MCF 10A (cell line): ENCODE measurements around the gene CREBBP. TPM values are rescaled to one million over a fixed set of nuclear protein-coding genes. Genes with fewer than 3 reads are reported as not detected.

Source experiments
- BruUV-seq: library from RNA; stranded (reverse); fragments of 400-500 nt; replicated peaks from 2 replicates; lab custom pipeline; 2021; lab: Mats Ljungman, UMichigan
- CTCF ChIA-PET: fragments of 300-600 bp; sonication (Branson Sonifier 250); formaldehyde crosslinking; extraction: SDS; loops from one replicate; lab custom pipeline; 2021; ENCODE audit warnings: antibody characterized with exemption, inconsistent platforms; lab: Yijun Ruan, JAX
- POLR2A ChIA-PET: fragments of 300-600, 350-650 bp; sonication (Branson Sonifier 250); formaldehyde crosslinking; extraction: SDS; loops from one replicate; lab custom pipeline; 2020; ENCODE audit warnings: antibody characterized with exemption, inconsistent platforms; lab: Yijun Ruan, JAX
- DNase-seq: peaks from one replicate; pipeline ENCODE4 v3.0.0-alpha.2; 2018; ENCODE audit not compliant: unreplicated experiment
- H3K27ac Mint-ChIP-seq: one replicate; pipeline ENCODE4 v1.8.0; 2022; ENCODE audit warnings: mild to moderate bottlenecking, low read depth, mixed read lengths; ENCODE audit not compliant: unreplicated experiment
- H3K27me3 Mint-ChIP-seq: one replicate; pipeline ENCODE4 v1.8.0; 2022; ENCODE audit warnings: mixed read lengths; ENCODE audit not compliant: insufficient read depth, unreplicated experiment
- H3K36me3 Mint-ChIP-seq: one replicate; pipeline ENCODE4 v1.8.0; 2022; ENCODE audit warnings: mild to moderate bottlenecking, moderate library complexity, mixed read lengths; ENCODE audit not compliant: insufficient read depth, unreplicated experiment
- H3K4me1 Mint-ChIP-seq: one replicate; pipeline ENCODE4 v1.8.0; 2022; ENCODE audit warnings: mixed read lengths; ENCODE audit not compliant: insufficient read depth, unreplicated experiment
- H3K4me3 Mint-ChIP-seq: one replicate; pipeline ENCODE4 v1.8.0; 2022; ENCODE audit warnings: mild to moderate bottlenecking, moderate library complexity, mixed read lengths; ENCODE audit not compliant: unreplicated experiment
- H3K9me3 Mint-ChIP-seq: one replicate; pipeline ENCODE4 v1.8.0; 2022; ENCODE audit warnings: mixed read lengths; ENCODE audit not compliant: unreplicated experiment
- intact Hi-C: fragments of 100-400 bp; cut with micrococcal nuclease; formaldehyde crosslinking; loops from 2 replicates; pipeline ENCODE4 v1.14.1; 2022
- total RNA-seq: library from RNA; stranded (reverse); gene quantifications from 2 replicates; pipeline ENCODE4 v1.2.3, GENCODE V29; 2022
- TF ChIP-seq, protein P1 (sequence below): fragments of 200-600 bp; IDR thresholded peaks from one replicate; pipeline ENCODE4 v1.8.0; 2022; ENCODE audit warnings: antibody characterized with exemption, mild to moderate bottlenecking; ENCODE audit not compliant: unreplicated experiment

The CREBBP gene
- total RNA-seq, 1 experiment from 2014 or later: 74.0 TPM

DNA sequence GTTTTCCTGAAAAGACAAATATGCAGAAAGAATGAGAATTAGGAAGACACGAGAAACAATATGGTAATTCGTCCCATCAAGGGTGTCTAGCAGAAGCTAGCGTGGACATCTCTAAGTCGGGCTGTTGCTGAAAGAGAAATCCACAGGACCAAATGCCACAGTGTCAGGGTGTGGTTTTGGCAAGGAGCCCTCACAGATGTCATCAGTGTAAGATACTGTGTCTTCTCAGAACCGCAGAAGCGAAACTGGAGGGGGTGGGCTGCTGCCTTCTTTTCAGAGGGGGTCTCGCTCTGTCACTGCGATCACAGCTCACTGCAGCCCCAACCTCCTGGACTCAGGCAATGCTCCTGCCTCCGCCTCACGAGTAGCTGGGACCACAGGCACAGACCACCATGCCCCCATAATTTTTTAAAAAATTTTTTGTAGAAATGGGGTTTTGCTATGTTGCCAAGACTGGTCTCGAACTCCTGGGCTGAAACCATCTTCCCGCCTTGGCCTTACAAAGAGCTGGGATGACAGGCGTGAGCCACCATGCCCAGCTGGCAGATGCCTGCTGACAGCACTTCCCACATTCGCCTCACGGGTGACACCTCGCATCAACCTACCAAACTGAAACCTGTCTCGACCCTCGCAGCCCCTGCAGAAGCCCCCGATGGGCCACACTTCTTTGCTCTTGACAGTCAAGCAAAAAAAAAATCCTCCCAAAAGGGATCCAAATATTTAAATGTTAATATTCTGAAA, 189.4 kb downstream of the CREBBP start:
- POLR2A ChIA-PET: interaction anchor here (0.7 to 2.0 kb wide), 4 partner anchors 26 to 558 kb away, joined by 3 to 9 read pairs (median 6); partner anchors contain the start of gene TRAP1
- DNase-seq: no peak
- Mint-ChIP-seq H3K4me1 (peaks cover 8% of the 10 kb centered on the region), H3K27ac (peak overlapping the region; percentile 66), H3K9me3 (no peaks in the 10 kb centered on the region), H3K36me3 (peaks cover 69% of the 10 kb centered on the region), H3K27me3 (no peaks in the 10 kb centered on the region), H3K4me3 (peak overlapping the region; percentile 43)
- CTCF ChIA-PET: interaction anchor here (0.5 to 2.7 kb wide), 20 partner anchors 9 to 748 kb away, joined by 3 to 18 read pairs (median 4); no protein-coding TSS in a partner anchor
- intact Hi-C loops: loop anchor here (1.0 kb wide), 1 partner anchor 188 kb away; no protein-coding TSS in a partner anchor
- TF ChIP-seq, protein P1, sequence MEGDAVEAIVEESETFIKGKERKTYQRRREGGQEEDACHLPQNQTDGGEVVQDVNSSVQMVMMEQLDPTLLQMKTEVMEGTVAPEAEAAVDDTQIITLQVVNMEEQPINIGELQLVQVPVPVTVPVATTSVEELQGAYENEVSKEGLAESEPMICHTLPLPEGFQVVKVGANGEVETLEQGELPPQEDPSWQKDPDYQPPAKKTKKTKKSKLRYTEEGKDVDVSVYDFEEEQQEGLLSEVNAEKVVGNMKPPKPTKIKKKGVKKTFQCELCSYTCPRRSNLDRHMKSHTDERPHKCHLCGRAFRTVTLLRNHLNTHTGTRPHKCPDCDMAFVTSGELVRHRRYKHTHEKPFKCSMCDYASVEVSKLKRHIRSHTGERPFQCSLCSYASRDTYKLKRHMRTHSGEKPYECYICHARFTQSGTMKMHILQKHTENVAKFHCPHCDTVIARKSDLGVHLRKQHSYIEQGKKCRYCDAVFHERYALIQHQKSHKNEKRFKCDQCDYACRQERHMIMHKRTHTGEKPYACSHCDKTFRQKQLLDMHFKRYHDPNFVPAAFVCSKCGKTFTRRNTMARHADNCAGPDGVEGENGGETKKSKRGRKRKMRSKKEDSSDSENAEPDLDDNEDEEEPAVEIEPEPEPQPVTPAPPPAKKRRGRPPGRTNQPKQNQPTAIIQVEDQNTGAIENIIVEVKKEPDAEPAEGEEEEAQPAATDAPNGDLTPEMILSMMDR: no peak
- BruUV-seq: no TSS peak

DNA sequence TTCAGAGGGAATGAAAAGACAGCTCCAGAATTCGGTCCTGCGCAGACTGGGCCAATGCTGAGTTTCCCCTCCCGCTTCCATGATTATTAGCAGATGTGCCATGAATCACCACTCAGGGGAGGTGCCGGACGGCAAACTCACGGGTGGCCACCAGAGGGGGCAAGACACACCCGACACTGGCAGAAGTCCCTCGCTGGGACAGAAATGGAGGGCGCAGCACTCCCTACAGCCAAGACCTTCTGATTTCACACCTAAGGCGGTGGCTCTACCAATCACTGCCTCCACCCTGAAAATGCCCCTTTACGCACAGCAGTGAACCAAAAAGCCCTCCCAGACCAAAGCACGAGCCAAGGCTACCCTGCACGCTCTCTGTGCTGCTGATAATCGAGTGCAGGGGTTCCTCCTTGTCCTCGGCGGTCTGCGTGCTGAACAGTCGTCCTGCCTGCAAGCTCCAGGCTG, 190.0 kb downstream of the CREBBP start:
- peaks cover 70% of the 10 kb centered on the region for H3K36me3 Mint-ChIP-seq
- no peaks in the 10 kb centered on the region for H3K27me3 Mint-ChIP-seq
- intact Hi-C loops: loop anchor here (1.0 kb wide), 1 partner anchor 189 kb away; no protein-coding TSS in a partner anchor
- H3K27ac Mint-ChIP-seq: peak overlapping the region; percentile 66
- peaks cover 8% of the 10 kb centered on the region for H3K4me1 Mint-ChIP-seq
- H3K4me3 Mint-ChIP-seq: peak overlapping the region; percentile 43
- ChIA-PET CTCF (interaction anchor here (0.6 to 2.7 kb wide), 26 partner anchors 9 to 747 kb away, joined by 3 to 18 read pairs (median 3); partner anchors contain the start of gene DNASE1), POLR2A (interaction anchor here (1.0 to 2.0 kb wide), 2 partner anchors 188 to 558 kb away, joined by 3 to 9 read pairs; no protein-coding TSS in a partner anchor)
- BruUV-seq: no TSS peak
- peak; percentile 83 for DNase-seq
- TF ChIP-seq, protein P1: peak; percentile 87
- no peaks in the 10 kb centered on the region for H3K9me3 Mint-ChIP-seq

DNA sequence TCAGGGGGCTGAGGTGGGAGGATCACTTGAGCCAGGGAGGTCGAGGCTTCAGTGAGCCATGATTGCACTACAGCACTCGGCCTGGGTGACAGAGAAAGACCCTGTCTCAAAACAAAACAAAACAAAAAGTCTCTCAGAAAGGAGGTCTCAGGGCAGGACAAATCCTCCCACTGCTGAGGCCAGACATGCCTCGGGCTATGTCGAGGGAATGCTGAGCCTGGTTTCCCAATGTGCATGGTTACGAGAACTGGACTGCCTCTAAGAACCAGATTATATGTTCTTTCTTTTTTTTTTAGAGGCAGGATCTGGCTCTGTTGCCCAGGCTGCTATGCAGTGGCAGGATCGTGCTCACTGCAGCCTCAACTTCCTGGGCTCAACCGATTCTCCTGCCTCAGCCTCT, 190.8 kb downstream of the CREBBP start:
- POLR2A ChIA-PET: interaction anchor here (0.8 to 2.0 kb wide), 3 partner anchors 28 to 559 kb away, joined by 3 to 9 read pairs (median 4); partner anchors contain the start of gene TRAP1
- H3K27me3 Mint-ChIP-seq: no peaks in the 10 kb centered on the region
- peaks cover 72% of the 10 kb centered on the region for H3K36me3 Mint-ChIP-seq
- no TSS peak for BruUV-seq
- no peak overlapping the region for H3K4me3 Mint-ChIP-seq
- DNase-seq: no peak
- CTCF ChIA-PET: interaction anchor here (0.6 to 2.7 kb wide), 17 partner anchors 9 to 190 kb away, joined by 3 to 18 read pairs (median 4); partner anchors contain the start of gene DNASE1
- no peaks in the 10 kb centered on the region for H3K9me3 Mint-ChIP-seq
- H3K27ac Mint-ChIP-seq: no peak overlapping the region
- intact Hi-C loops: loop anchor here (1.0 kb wide), 1 partner anchor 190 kb away; no protein-coding TSS in a partner anchor
- TF ChIP-seq, protein P1: no peak
- peaks cover 8% of the 10 kb centered on the region for H3K4me1 Mint-ChIP-seq

DNA sequence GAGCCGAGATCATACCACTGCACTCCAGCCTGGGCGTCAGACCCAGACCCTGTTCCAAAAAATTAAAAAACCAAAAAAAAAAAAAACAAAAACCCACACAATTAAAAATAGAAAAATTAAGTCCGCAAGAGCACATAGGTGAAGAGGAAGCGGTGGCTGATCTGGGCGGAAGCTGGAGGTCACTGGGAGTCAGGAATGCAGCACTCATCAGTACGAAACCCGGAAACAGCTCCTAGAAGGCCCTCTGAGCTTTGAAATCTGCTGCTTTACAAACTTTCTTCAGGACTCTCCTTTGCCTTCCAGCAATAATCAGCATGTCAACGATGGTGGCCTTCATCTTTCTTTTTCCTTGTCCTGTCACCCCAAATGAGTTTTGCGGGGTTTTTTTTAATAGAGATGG, 192.7 kb downstream of the CREBBP start:
- peaks cover 81% of the 10 kb centered on the region for H3K36me3 Mint-ChIP-seq
- intact Hi-C loops: no loop called here
- no peaks in the 10 kb centered on the region for H3K27me3 Mint-ChIP-seq
- no TSS peak for BruUV-seq
- TF ChIP-seq, protein P1: no peak
- H3K9me3 Mint-ChIP-seq: no peaks in the 10 kb centered on the region
- H3K4me1 Mint-ChIP-seq: peaks cover 8% of the 10 kb centered on the region
- H3K4me3 Mint-ChIP-seq: no peak overlapping the region
- ChIA-PET CTCF (interaction anchor here (1.4 kb wide), 1 partner anchor 193 kb away, joined by 4 read pairs; the partner anchor contains the start of gene CREBBP), POLR2A (no interaction called here)
- DNase-seq: no peak
- H3K27ac Mint-ChIP-seq: no peak overlapping the region
